ENCODE data around the gene ORAI3. TPM values are rescaled to one million over a fixed set of nuclear protein-coding genes. Genes with fewer than 3 reads are reported as not detected.

Gene ORAI3
- total RNA-seq, 6 experiments from 2014 or later = 15.2 to 26.2 (median 18.4) TPM

DNA sequence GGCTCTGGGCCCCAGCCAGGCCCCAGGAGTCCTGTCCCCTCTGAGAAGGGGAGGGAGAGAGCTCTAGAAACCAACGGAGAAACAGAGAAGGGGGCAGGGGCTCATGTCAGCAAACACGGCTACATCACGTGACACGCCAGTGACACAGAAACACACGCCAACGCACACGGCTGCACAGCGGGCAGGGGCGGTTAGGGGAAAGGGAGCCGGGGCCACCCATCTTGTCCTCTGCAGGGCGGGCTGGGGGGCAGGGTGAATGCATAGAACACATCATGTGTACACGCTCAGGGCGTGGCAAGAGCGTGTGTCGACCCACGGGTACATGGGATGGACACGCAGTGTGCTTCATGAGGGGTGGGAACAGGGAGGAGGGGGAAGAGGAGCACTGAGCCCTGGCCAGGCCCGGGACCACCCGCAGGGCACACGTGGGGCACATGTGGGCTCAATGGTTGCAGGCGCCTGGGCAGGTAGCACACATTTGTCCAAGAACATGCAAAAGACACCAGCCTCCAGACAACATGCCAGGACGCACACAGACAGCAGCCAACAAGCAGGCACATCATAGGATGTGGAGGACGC, 40.7 kb downstream of the ORAI3 start:
- Mint-ChIP-seq H3K27ac (no peak overlapping the region), H3K36me3 (ENCODE audit: low read depth) (0 out of 2 replicates have a peak, but pooled peaks cover 4% of the 10 kb centered on the region), H3K27me3 (ENCODE audit: insufficient read depth) (peaks cover under 1% of the 10 kb centered on the region), H3K9me3 (no peaks in the 10 kb centered on the region), H3K4me3 (no peak overlapping the region), H3K4me1 (ENCODE audit: low read depth) (peaks cover 18% of the 10 kb centered on the region)
- TF ChIP-seq, protein P1, sequence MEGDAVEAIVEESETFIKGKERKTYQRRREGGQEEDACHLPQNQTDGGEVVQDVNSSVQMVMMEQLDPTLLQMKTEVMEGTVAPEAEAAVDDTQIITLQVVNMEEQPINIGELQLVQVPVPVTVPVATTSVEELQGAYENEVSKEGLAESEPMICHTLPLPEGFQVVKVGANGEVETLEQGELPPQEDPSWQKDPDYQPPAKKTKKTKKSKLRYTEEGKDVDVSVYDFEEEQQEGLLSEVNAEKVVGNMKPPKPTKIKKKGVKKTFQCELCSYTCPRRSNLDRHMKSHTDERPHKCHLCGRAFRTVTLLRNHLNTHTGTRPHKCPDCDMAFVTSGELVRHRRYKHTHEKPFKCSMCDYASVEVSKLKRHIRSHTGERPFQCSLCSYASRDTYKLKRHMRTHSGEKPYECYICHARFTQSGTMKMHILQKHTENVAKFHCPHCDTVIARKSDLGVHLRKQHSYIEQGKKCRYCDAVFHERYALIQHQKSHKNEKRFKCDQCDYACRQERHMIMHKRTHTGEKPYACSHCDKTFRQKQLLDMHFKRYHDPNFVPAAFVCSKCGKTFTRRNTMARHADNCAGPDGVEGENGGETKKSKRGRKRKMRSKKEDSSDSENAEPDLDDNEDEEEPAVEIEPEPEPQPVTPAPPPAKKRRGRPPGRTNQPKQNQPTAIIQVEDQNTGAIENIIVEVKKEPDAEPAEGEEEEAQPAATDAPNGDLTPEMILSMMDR (IDR thresholded peaks at IDR 0.05) = no peak
- DNase-seq = no peak

DNA sequence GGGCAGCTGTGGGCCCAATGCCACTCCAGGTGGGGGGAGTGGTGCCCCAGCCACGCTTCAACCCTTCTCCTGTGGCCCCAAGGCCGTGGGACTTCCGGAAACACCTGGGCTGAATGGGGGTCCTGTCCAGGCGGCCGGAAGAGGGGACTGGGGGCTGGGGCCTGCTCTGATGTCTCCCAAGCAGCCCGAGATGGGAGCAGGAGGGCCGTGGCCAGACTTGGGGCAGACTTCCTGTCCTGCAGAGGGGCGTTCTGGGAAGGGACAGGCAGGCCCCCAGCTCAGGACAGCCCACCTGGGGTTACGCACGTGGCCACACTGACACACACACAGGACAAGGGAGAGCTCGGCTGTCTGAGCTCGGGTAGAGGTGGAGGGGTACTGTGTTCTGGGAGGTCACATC, 41.2 kb downstream of the ORAI3 start:
- H3K9me3 Mint-ChIP-seq = no peaks in the 10 kb centered on the region
- H3K4me3 Mint-ChIP-seq = no peak overlapping the region
- H3K4me1 Mint-ChIP-seq (ENCODE audit: low read depth) = peaks cover 23% of the 10 kb centered on the region
- 0 out of 2 replicates have a peak, but pooled peaks cover 4% of the 10 kb centered on the region for H3K36me3 Mint-ChIP-seq (ENCODE audit: low read depth)
- no peak for DNase-seq
- TF ChIP-seq, protein P1 (IDR thresholded peaks at IDR 0.05) = no peak
- no peaks in the 10 kb centered on the region; the same call in 1 of the 2 replicates for H3K27me3 Mint-ChIP-seq (ENCODE audit: insufficient read depth)
- H3K27ac Mint-ChIP-seq = no peak overlapping the region

DNA sequence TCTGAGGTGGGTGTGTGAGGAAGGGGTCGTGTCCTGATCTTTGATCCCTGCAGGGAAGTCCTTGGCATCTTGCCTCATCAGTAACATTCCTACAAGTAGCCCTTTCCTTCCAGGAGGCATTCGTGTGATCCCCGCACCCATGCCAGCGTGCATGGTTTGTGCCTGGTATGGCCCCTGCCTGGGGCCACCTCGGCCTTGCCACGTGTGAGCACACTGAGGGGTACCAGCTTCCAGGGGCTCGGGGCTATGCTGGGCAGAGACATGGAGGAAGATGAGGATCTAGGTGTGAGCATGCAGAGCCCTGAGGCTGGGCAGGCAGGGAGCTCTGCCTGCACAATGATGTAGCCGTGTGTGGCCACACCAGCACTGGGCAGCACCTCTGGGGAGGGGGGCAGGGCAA, 42.2 kb downstream of the ORAI3 start:
- TF ChIP-seq, protein P1 (IDR thresholded peaks at IDR 0.05) = no peak

DNA sequence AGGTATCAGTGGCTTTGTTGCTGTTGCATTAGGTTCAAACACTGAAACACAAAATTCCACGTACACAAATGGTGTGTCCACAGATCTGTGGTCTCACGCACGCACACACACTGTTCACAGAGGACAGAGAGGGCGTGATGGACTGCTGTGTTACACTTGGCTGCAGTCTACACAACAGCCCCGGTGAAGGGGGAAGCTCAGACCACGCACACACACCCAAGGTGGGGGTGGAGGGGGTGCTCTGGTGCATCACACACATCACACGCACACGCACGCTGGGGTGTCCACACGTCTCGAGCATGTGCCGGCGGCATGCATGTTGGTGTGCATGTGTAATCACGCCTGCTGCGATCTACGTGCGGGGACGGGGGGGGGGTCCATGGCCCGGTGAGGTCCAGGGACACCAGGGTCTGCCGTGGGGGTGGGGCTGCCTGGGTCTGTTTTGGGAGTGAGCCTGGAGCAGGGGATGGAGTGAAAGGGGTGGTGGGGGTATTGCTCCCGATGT, 43.5 kb downstream of the ORAI3 start:
- Mint-ChIP-seq H3K4me1 (ENCODE audit: low read depth) (peaks cover 23% of the 10 kb centered on the region), H3K9me3 (no peaks in the 10 kb centered on the region), H3K27ac (no peak overlapping the region), H3K27me3 (ENCODE audit: insufficient read depth) (no peaks in the 10 kb centered on the region; the same call in 1 of the 2 replicates), H3K36me3 (ENCODE audit: low read depth) (peaks cover 8% of the 10 kb centered on the region; the same call in 1 of the 2 replicates), H3K4me3 (no peak overlapping the region)
- TF ChIP-seq, protein P1 (IDR thresholded peaks at IDR 0.05) = no peak
- no peak for DNase-seq

More for the DNA sequence above, 42.2 kb downstream of the ORAI3 start:
- Mint-ChIP-seq H3K27me3 (ENCODE audit: insufficient read depth) (no peaks in the 10 kb centered on the region; the same call in 1 of the 2 replicates), H3K27ac (no peak overlapping the region), H3K4me1 (ENCODE audit: low read depth) (peaks cover 15% of the 10 kb centered on the region), H3K36me3 (ENCODE audit: low read depth) (0 out of 2 replicates have a peak, but pooled peaks cover 4% of the 10 kb centered on the region), H3K4me3 (no peak overlapping the region), H3K9me3 (no peaks in the 10 kb centered on the region)
- DNase-seq = no peak

DNA sequence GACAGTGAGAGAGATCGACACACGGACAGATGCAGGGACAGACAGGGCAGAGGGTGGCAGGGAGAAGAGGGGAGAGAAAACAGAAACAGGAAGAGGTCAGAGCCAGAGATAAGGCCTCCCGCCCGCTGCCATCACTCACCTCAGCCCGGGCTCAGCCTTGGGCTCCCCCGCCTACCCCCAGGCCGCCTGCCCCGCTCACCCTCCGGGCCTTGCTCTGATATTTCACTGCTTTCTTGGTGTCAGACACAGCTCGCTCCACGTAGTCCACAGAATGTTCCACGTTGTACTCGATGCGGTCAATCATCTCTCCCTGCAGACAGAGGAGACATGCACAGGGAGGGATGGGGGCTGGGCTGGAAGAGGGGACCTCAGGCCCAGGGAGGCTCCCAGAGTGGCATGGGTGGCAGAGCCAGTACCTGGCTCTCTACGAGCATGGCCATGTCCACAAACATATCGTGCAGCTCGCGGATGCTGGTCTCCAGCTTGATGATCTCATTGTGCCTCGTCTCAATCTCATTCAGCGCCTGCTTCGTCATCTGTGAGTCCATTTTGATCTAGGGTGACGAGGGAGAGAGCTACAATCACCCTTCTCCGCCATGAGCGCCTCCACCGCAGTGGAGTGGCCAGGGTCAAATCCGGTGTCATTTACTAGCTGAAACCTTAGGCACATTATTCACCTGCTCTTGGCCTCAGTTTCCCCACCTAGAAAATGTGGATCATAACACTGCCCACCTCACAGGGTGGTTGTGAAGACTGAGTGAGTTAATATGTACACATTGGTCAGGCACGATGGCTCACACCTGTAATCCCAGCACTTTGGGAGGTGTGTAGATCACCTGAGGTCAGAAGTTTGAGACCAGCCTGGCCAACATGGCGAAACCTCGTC, 44.3 kb downstream of the ORAI3 start:
- peaks cover 8% of the 10 kb centered on the region; the same call in 1 of the 2 replicates for H3K36me3 Mint-ChIP-seq (ENCODE audit: low read depth)
- no peak overlapping the region for H3K27ac Mint-ChIP-seq
- no peaks in the 10 kb centered on the region for H3K9me3 Mint-ChIP-seq
- peaks cover 32% of the 10 kb centered on the region for H3K4me1 Mint-ChIP-seq (ENCODE audit: low read depth)
- no peaks in the 10 kb centered on the region; the same call in 1 of the 2 replicates for H3K27me3 Mint-ChIP-seq (ENCODE audit: insufficient read depth)
- H3K4me3 Mint-ChIP-seq = no peak overlapping the region
- no peak for DNase-seq
- TF ChIP-seq, protein P1 (IDR thresholded peaks at IDR 0.05) = no peak

Measured in HFFc6 (cell line).